HG03039 (cell line): Measurements from ENCODE around the gene KCNC1.

ENCODE experiments used
- ATAC-seq: cut with Tn5 transposase; IDR thresholded peaks from one replicate; pipeline ENCODE4 v1.9.1; 2021; ENCODE audit warnings: mild to moderate bottlenecking, moderate library complexity; ENCODE audit not compliant: unreplicated experiment

KCNC1 gene

GRCh38 chr11:17752144-17752543, 17.6 kb downstream of the KCNC1 start:
- no peak for ATAC-seq

GRCh38 chr11:17753153-17753552, 18.6 kb downstream of the KCNC1 start:
- no peak for ATAC-seq

- no peak for ATAC-seq
These were observed 19.1 kb downstream of the KCNC1 start for GRCh38 chr11:17753641-17754040.

GRCh38 chr11:17755891-17756290, 21.3 kb downstream of the KCNC1 start:
- no peak for ATAC-seq

GRCh38 chr11:17760102-17761029, 25.8 kb downstream of the KCNC1 start:
- no peak for ATAC-seq

GRCh38 chr11:17762309-17762974, 27.9 kb downstream of the KCNC1 start:
- no peak for ATAC-seq

GRCh38 chr11:17763244-17763643, 28.7 kb downstream of the KCNC1 start:
- no peak for ATAC-seq

GRCh38 chr11:17763703-17764102, 29.1 kb downstream of the KCNC1 start:
- no peak for ATAC-seq

GRCh38 chr11:17764446-17765218, 30.1 kb downstream of the KCNC1 start:
- no peak for ATAC-seq

- no peak for ATAC-seq
These were observed 30.9 kb downstream of the KCNC1 start for GRCh38 chr11:17765356-17766072.

- ATAC-seq: no peak
These were observed 31.4 kb downstream of the KCNC1 start for GRCh38 chr11:17766073-17766359.

GRCh38 chr11:17766590-17766989, 32.0 kb downstream of the KCNC1 start:
- ATAC-seq: no peak

GRCh38 chr11:17767301-17767885, 32.8 kb downstream of the KCNC1 start:
- ATAC-seq: no peak

- no peak for ATAC-seq
These were observed 33.3 kb downstream of the KCNC1 start for GRCh38 chr11:17767914-17768313.

- no peak for ATAC-seq
These were observed 34.0 kb downstream of the KCNC1 start for GRCh38 chr11:17768547-17768946.

- no peak for ATAC-seq
These were observed 34.6 kb downstream of the KCNC1 start for GRCh38 chr11:17769218-17769617.

- no peak for ATAC-seq
These were observed 35.6 kb downstream of the KCNC1 start for GRCh38 chr11:17770048-17770652.

GRCh38 chr11:17770917-17771316, 36.3 kb downstream of the KCNC1 start:
- no peak for ATAC-seq

- ATAC-seq: no peak
These were observed 36.8 kb downstream of the KCNC1 start for GRCh38 chr11:17771415-17771814.

- ATAC-seq: no peak
These were observed 37.3 kb downstream of the KCNC1 start for GRCh38 chr11:17771841-17772401.
